Endothelial cell of umbilical vein (primary cell): ENCODE measurements around the gene CCDC15. TPM values are rescaled to one million over a fixed set of nuclear protein-coding genes. Genes with fewer than 3 reads are reported as not detected.

ENCODE experiments used
- BruUV-seq: library from RNA; stranded (reverse); fragments of 400-500 nt; replicated peaks from 2 replicates; lab custom pipeline; 2021; lab: Mats Ljungman, UMichigan
- CTCF ChIA-PET: fragments of 300-600, 350-600 bp; sonication (Branson Sonifier 250); formaldehyde crosslinking; loops from one replicate; lab custom pipeline; 2021; ENCODE audit warnings: antibody characterized with exemption, inconsistent platforms; lab: Charles Lee
- POLR2A ChIA-PET: fragments of 300-600, 350-600 bp; sonication (Branson Sonifier 250); formaldehyde crosslinking; loops from one replicate; lab custom pipeline; 2021; ENCODE audit warnings: antibody characterized with exemption, inconsistent platforms; lab: Charles Lee
- DNase-seq: peaks from one replicate; pipeline ENCODE4 v3.0.0-alpha.2; 2011; ENCODE audit warnings: low read depth, low spot score
- FAIRE-seq: peaks from 2 replicates; lab custom pipeline; 2011; peaks lifted over from hg19 to GRCh38; lab: Jason Lieb, UNC
- H2AFZ ChIP-seq: 2 replicates; pipeline ENCODE4 v1.6.0; 2012; ENCODE audit warnings: low read depth, low read length, control low read depth, inconsistent platforms
- H3K27ac ChIP-seq: 2 replicates; pipeline ENCODE4 v1.5.1; 2011; ENCODE audit warnings: low read depth, mild to moderate bottlenecking, control low read depth, low read length, moderate library complexity; ENCODE audit not compliant: insufficient read depth
- H3K27me3 ChIP-seq, 2 experiments: 2 replicates each; pipeline versions ENCODE4 v1.6.0 to v1.6.1; 2011; ENCODE audit warnings: low read length in 2 of 2, mixed read lengths in 1 of 2; ENCODE audit not compliant: control insufficient read depth in 2 of 2, insufficient read depth in 2 of 2
- H3K36me3 ChIP-seq, 2 experiments: 2 replicates in 1 of 2; 3 replicates in 1 of 2; pipeline ENCODE4 v1.5.1; 2011; ENCODE audit warnings: low read length in 2 of 2, mild to moderate bottlenecking in 1 of 2, moderate library complexity in 1 of 2; ENCODE audit not compliant: control insufficient read depth in 2 of 2, insufficient read depth in 2 of 2; ENCODE audit errors: extremely low read depth in 1 of 2
- H3K4me1 ChIP-seq: 3 replicates; pipeline ENCODE4 v1.5.1; 2011; ENCODE audit warnings: mild to moderate bottlenecking, low read length; ENCODE audit not compliant: control insufficient read depth, insufficient read depth; ENCODE audit errors: extremely low read depth
- H3K4me2 ChIP-seq: 2 replicates; pipeline ENCODE4 v1.6.1; 2011; ENCODE audit warnings: low read length, control low read depth, mixed read lengths; ENCODE audit not compliant: insufficient read depth
- H3K4me3 ChIP-seq, 3 experiments: fragments of 200-600 bp in 1 of 3; sonication (generic), shearing (Covaris generic) in 1 of 3; replicated peaks in 1 of 3; 2 replicates each; pipeline ENCODE4 v1.5.1; 2011 to 2016; ENCODE audit warnings: control low read depth in 3 of 3, low read length in 3 of 3, mild to moderate bottlenecking in 2 of 3, inconsistent platforms in 1 of 3, low read depth in 1 of 3, moderate library complexity in 1 of 3; ENCODE audit not compliant: insufficient read depth in 1 of 3
- H3K79me2 ChIP-seq: 2 replicates; pipeline ENCODE4 v1.6.0; 2012; ENCODE audit warnings: low read length, inconsistent platforms; ENCODE audit not compliant: control insufficient read depth, insufficient read depth
- H3K9ac ChIP-seq: replicated peaks from 2 replicates; pipeline ENCODE3; 2011; ENCODE audit warnings: low read length, control low read depth; ENCODE audit not compliant: insufficient read depth; ENCODE audit errors: extremely low read depth
- H3K9me1 ChIP-seq: replicated peaks from 3 replicates; pipeline ENCODE4 v1.6.0; 2011; ENCODE audit warnings: mild to moderate bottlenecking, low read length; ENCODE audit not compliant: control insufficient read depth, insufficient read depth; ENCODE audit errors: extremely low read depth
- H3K9me3 ChIP-seq: replicated peaks from 2 replicates; pipeline ENCODE4 v1.5.1; 2012; ENCODE audit warnings: low read length, inconsistent platforms; ENCODE audit not compliant: control insufficient read depth, insufficient read depth
- H4K20me1 ChIP-seq: replicated peaks from 2 replicates; pipeline ENCODE3; 2011; ENCODE audit warnings: mild to moderate bottlenecking, low read length; ENCODE audit not compliant: control insufficient read depth, insufficient read depth; ENCODE audit errors: extremely low read depth
- GATA2 ChIP-seq: IDR thresholded peaks from 2 replicates; pipeline ENCODE4 v1.7.0; 2011; ENCODE audit warnings: low read depth, mild to moderate bottlenecking, moderate library complexity, mixed read lengths, low read length; ENCODE audit not compliant: insufficient read length, insufficient read depth
- JUN ChIP-seq: IDR thresholded peaks from 2 replicates; pipeline ENCODE4 v1.6.1; 2011; ENCODE audit warnings: borderline replicate concordance, low read depth; ENCODE audit not compliant: insufficient read length, insufficient read depth
- POLR2A ChIP-seq: IDR thresholded peaks from 2 replicates; pipeline ENCODE4 v1.6.1; 2012; ENCODE audit warnings: low read depth, mild to moderate bottlenecking, control low read depth, low read length
- POLR2AphosphoS5 ChIP-seq: IDR thresholded peaks from 2 replicates; pipeline ENCODE4 v1.6.1; 2012; ENCODE audit warnings: low read depth, mild to moderate bottlenecking, control low read depth, low read length, moderate library complexity; ENCODE audit not compliant: insufficient read depth
- dilution Hi-C: fragments of 300-500 bp; cut with MboI; formaldehyde crosslinking; loops from one replicate; pipeline ENCODE4 v1.15.0; 2019; ENCODE audit warnings: low sequenced_read_pairs; ENCODE audit not compliant: extremely low pct_ligation_motif_present
- intact Hi-C: fragments of 100-400 bp; cut with micrococcal nuclease; formaldehyde crosslinking; loops from one replicate; pipeline ENCODE4 v1.10.0; 2022
- polyA plus RNA-seq, 4 experiments: library from polyadenylated mRNA; depleted of rRNA in 3 of 4; stranded (reverse) in 3 of 4; unstranded in 1 of 4; fragments of >200 nt; gene quantifications; 2 replicates each; pipeline versions ENCODE4 v1.2.1 to v1.2.3, GENCODE V29; 2011 to 2012; ENCODE audit warnings: missing spikeins in 1 of 4
- total RNA-seq: library from RNA; stranded (reverse); gene quantifications from 2 replicates; pipeline ENCODE4 v1.2.3, GENCODE V29; 2021
- TF ChIP-seq, protein P1 (sequence below), 2 donors: IDR thresholded peaks; 1 replicate in 1 of 2; 2 replicates in 1 of 2; pipeline ENCODE4 v1.5.1; 2011; ENCODE audit warnings: low read length in 2 of 2, mild to moderate bottlenecking in 2 of 2, moderate library complexity in 2 of 2, control low read depth in 1 of 2, inconsistent platforms in 1 of 2, low read depth in 1 of 2; ENCODE audit not compliant: insufficient read depth in 1 of 2; ENCODE audit errors: extremely low read depth in 1 of 2
- TF ChIP-seq, protein P2 (sequence below): IDR thresholded peaks from 2 replicates; pipeline ENCODE4 v1.6.1; 2011; ENCODE audit not compliant: insufficient read depth, insufficient read length

Gene CCDC15
- total and polyA plus RNA-seq, 2 donors (not counting 3 experiments of a cell fraction or from before 2014, with no cell fraction given), result 0.75 to 3.8 TPM

GRCh38 chr11:125075242-125075625 lies 121.2 kb downstream of the CCDC15 start:
- FAIRE-seq (no peak), DNase-seq (no peak)
- Histone ChIP-seq H3K27ac (no peak overlapping the region), H3K9me3 (no peaks in the 10 kb centered on the region), H3K36me3 (no peaks in the 10 kb centered on the region), H3K4me2 (no peak overlapping the region), H3K4me1 (peaks cover 8% of the 10 kb centered on the region), H2AFZ (no peak overlapping the region), H4K20me1 (no peaks in the 10 kb centered on the region), H3K4me3 (no peak overlapping the region), H3K9me1 (no peaks in the 10 kb centered on the region), H3K9ac (no peak overlapping the region), H3K27me3 (no peaks in the 10 kb centered on the region), H3K79me2 (no peaks in the 10 kb centered on the region)
- intact Hi-C loops, result no loop called here
- dilution Hi-C loops, result no loop called here
- ChIA-PET POLR2A (no interaction called here), CTCF (interaction anchor here (1.4 to 1.7 kb wide), 2 partner anchors 12 to 49 kb away, joined by 4 read pairs; partner anchors contain the start of gene SLC37A2)
- no TSS peak for BruUV-seq
- TF ChIP-seq JUN (no peak), POLR2A (no peak), POLR2AphosphoS5 (no peak), GATA2 (no peak)
- TF ChIP-seq, protein P1, sequence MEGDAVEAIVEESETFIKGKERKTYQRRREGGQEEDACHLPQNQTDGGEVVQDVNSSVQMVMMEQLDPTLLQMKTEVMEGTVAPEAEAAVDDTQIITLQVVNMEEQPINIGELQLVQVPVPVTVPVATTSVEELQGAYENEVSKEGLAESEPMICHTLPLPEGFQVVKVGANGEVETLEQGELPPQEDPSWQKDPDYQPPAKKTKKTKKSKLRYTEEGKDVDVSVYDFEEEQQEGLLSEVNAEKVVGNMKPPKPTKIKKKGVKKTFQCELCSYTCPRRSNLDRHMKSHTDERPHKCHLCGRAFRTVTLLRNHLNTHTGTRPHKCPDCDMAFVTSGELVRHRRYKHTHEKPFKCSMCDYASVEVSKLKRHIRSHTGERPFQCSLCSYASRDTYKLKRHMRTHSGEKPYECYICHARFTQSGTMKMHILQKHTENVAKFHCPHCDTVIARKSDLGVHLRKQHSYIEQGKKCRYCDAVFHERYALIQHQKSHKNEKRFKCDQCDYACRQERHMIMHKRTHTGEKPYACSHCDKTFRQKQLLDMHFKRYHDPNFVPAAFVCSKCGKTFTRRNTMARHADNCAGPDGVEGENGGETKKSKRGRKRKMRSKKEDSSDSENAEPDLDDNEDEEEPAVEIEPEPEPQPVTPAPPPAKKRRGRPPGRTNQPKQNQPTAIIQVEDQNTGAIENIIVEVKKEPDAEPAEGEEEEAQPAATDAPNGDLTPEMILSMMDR (IDR thresholded peaks at IDR 0.05; ENCODE audit: extremely low read depth in 1 of 2, insufficient read depth in 1 of 2, low read depth in 1 of 2, low read length in 2 of 2), result no peak
- TF ChIP-seq, protein P2, sequence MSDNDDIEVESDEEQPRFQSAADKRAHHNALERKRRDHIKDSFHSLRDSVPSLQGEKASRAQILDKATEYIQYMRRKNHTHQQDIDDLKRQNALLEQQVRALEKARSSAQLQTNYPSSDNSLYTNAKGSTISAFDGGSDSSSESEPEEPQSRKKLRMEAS, result no peak
